Lower leg skin (tissue), 3 donors: Measurements from ENCODE around the gene DGKD.

Experiments used
- POLR2A ChIP-seq, 2 donors: fragments of 450-650 bp; IDR thresholded peaks; one replicate each; pipeline ENCODE4 v1.6.1; 2016 to 2017; ENCODE audit warnings: antibody characterized with exemption in 2 of 2, mild to moderate bottlenecking in 1 of 2, moderate library complexity in 1 of 2
- TF ChIP-seq, protein P1 (sequence below), 3 donors: fragments of 450-650 bp; IDR thresholded peaks; one replicate each; pipeline ENCODE4 v1.5.1; 2016; ENCODE audit warnings: antibody characterized with exemption in 3 of 3, mild to moderate bottlenecking in 3 of 3, moderate library complexity in 2 of 3

DNA sequence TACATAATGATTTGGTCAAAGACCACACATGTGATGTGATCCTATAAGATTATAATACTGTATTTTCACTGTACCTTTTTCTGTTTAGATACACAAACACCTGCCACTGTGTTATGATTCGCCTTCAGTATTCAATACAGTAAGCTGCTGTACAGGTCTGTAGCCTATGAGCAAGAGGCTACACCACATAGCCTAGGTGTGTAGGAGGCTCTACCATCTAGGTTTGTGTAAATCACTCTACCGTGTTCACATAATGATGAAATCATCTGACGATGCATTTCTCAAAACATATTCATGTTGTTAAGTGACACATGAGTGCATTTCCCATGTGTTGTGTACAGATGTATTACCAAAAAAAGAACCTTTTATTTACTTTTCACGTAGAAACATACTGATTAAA is 137.8 kb downstream of the DGKD start:
- TF ChIP-seq, protein P1, sequence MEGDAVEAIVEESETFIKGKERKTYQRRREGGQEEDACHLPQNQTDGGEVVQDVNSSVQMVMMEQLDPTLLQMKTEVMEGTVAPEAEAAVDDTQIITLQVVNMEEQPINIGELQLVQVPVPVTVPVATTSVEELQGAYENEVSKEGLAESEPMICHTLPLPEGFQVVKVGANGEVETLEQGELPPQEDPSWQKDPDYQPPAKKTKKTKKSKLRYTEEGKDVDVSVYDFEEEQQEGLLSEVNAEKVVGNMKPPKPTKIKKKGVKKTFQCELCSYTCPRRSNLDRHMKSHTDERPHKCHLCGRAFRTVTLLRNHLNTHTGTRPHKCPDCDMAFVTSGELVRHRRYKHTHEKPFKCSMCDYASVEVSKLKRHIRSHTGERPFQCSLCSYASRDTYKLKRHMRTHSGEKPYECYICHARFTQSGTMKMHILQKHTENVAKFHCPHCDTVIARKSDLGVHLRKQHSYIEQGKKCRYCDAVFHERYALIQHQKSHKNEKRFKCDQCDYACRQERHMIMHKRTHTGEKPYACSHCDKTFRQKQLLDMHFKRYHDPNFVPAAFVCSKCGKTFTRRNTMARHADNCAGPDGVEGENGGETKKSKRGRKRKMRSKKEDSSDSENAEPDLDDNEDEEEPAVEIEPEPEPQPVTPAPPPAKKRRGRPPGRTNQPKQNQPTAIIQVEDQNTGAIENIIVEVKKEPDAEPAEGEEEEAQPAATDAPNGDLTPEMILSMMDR (IDR thresholded peaks at IDR 0.05): no peak
- no peak for TF ChIP-seq POLR2A (IDR thresholded peaks at IDR 0.05)
